Ovary (tissue), 3 donors: Measurements from ENCODE around the gene SRP72.

Experiments
- EP300 ChIP-seq: sonication (generic); formaldehyde crosslinking; IDR thresholded peaks from one replicate; pipeline ENCODE4 v1.6.1; 2017; ENCODE audit warnings: antibody characterized with exemption
- POLR2A ChIP-seq: fragments of 450-650 bp; IDR thresholded peaks from one replicate; pipeline ENCODE4 v1.6.1; 2017; ENCODE audit warnings: antibody characterized with exemption, mild to moderate bottlenecking, moderate library complexity
- TF ChIP-seq, protein P1 (sequence below), 3 donors: fragments of 450-650 bp in 2 of 3; fragments of 200-600 bp in 1 of 3; IDR thresholded peaks; one replicate each; pipeline versions ENCODE4 v1.5.1 to v1.8.0; 2016 to 2022; ENCODE audit warnings: antibody characterized with exemption in 3 of 3, mild to moderate bottlenecking in 1 of 3
- donor health status: DM: no; HTN: no; CAD: no.

DNA sequence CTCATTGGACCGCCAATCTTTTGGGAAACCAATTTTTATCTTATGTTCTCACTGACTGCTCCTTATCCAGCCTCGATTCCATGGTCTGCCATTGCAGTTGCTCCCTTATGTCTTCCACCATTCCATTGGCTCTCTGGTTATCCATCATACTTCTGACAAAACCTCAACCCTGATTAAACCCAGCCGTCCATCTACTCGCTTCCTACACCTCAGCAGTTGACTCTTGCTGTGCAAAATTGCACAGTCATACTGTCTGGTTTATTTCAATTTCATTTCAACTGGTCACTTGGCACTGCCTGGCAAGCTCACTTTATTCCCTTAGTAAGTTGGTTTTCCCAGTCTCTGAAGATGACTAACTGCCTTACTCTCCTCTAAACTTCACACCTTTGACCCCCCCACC lies 64.4 kb downstream of the SRP72 start:
- TF ChIP-seq POLR2A (no peak), EP300 (no peak)
- TF ChIP-seq, protein P1, sequence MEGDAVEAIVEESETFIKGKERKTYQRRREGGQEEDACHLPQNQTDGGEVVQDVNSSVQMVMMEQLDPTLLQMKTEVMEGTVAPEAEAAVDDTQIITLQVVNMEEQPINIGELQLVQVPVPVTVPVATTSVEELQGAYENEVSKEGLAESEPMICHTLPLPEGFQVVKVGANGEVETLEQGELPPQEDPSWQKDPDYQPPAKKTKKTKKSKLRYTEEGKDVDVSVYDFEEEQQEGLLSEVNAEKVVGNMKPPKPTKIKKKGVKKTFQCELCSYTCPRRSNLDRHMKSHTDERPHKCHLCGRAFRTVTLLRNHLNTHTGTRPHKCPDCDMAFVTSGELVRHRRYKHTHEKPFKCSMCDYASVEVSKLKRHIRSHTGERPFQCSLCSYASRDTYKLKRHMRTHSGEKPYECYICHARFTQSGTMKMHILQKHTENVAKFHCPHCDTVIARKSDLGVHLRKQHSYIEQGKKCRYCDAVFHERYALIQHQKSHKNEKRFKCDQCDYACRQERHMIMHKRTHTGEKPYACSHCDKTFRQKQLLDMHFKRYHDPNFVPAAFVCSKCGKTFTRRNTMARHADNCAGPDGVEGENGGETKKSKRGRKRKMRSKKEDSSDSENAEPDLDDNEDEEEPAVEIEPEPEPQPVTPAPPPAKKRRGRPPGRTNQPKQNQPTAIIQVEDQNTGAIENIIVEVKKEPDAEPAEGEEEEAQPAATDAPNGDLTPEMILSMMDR (IDR thresholded peaks at IDR 0.05), result no peak
